HG03460 (cell line): Measurements from ENCODE around the gene CD22.

Experiments used
- ATAC-seq: cut with Tn5 transposase; IDR thresholded peaks from one replicate; pipeline ENCODE4 v1.9.1; 2021; ENCODE audit not compliant: unreplicated experiment

Gene CD22

DNA sequence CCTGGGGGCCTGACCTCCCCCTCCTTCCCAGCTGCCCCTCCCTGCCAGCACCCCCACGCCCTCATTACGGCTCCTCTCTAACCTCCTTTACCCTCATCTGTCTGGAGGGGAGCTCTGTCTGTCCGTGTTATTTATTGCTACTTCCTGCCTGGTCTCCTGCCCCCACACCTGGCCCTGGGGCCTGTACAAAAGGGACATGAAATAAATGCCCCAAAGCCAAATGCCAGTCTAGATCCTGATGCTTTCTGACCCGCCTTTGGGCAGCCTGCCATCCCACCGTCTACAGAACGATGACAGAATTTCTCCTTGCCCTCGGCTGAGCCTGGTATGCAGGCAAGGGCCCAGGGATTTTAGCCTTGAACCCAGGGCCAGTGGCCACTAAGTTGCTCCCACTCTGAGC is 15.4 kb upstream of the CD22 start:
- ATAC-seq = no peak

- ATAC-seq = no peak
Measured at GRCh38 chr19:35314031-35314430, 15.0 kb upstream of the CD22 start.

DNA sequence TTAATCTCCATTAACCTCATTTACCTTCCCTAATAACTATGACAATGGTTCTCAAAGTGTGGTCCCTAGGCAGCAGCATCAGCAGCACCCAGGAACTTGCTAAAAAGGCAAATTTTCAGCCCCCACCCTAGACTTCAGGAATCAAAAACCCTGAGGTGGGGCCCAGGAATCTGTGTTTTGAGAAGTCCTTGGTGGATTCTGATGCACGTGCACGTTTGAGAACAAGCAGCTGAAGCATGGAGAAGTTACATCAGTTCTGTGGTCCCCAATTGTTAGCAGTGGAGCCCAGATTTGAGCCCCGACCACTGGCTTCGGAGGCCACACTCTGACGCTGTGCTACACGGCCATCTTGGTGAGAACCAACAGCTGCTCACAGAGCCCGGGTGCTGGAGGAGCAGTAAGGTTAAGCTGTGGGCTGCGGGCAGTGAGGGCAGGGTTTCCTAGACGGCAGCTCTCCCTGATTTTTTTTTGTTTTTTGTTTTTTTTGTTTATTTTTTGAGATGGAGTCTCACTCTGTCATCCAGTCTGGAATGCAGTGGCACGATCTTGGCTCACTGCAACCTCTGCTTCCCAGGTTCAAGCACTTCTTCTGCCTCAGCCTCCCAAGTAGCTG is 14.0 kb upstream of the CD22 start:
- ATAC-seq = no peak

- ATAC-seq = no peak
Measured at GRCh38 chr19:35315883-35316282, 13.1 kb upstream of the CD22 start.

DNA sequence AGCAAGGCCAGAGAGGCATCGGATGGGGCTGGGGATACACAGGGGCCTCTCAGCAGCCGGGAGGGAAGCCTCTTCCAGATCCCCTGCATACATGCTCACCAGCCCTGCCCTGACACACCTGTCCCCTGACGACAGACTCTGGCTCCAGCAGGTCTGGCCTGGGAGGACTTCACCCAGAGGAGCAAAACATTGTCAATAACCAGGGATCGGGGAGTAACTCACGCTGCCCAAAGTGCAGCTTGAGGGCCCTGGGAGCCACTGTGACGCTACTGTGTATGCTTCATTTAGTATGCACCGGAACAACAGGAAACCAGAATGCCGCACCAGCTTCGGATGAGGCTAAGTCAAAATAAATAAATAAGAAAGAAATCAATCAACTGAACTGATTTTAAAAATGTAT is 12.4 kb upstream of the CD22 start:
- no peak for ATAC-seq

GRCh38 chr19:35317464-35318043 is 11.4 kb upstream of the CD22 start:
- ATAC-seq = no peak

GRCh38 chr19:35318679-35319448 is 10.1 kb upstream of the CD22 start:
- no peak for ATAC-seq

- ATAC-seq = no peak
Measured at GRCh38 chr19:35320065-35320713, 8.8 kb upstream of the CD22 start.

DNA sequence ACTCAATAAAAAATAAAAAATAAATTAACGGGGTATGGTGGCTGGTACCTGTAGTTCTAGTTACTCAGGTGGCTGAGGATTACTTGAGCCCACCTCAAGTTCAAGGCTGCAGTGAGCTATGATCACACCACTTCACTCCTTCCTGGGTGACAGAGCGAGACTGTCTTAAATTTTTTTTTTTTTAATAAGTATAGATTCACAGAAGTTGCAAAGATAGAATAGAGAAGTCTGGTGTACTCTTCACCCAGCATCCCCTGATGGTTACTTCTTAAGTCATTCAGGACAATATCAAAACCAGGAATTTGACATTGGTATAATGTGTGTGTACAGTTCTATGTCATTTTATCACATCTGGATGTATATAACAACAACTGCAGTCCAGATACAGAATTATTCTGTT is 7.7 kb upstream of the CD22 start:
- no peak for ATAC-seq

DNA sequence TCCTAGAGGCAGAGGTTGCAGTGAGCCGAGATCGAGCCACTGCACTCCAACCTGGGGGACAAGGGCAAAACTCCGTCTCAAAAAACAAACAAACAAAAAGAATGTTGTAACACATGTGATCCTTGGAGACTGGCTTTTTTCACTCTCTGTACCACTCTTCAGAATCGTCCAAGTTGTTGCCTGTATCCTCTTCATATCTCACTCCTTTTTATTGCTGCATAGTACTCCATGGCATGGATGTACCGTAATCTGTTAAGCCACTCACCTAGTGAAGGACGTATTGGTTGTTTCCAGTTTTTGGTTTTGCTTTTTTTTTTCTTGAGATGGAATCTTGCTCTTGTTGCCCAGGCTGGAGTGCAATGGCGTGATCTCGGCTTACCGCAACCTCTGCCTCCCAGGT is 7.0 kb upstream of the CD22 start:
- ATAC-seq = no peak

GRCh38 chr19:35327642-35328041 is 1.3 kb upstream of the CD22 start:
- ATAC-seq = no peak

- ATAC-seq = no peak
Measured at GRCh38 chr19:35329323-35329722, 336 bp downstream of the CD22 start.

GRCh38 chr19:35330475-35330874 is 1.5 kb downstream of the CD22 start:
- ATAC-seq = peak; percentile 55

DNA sequence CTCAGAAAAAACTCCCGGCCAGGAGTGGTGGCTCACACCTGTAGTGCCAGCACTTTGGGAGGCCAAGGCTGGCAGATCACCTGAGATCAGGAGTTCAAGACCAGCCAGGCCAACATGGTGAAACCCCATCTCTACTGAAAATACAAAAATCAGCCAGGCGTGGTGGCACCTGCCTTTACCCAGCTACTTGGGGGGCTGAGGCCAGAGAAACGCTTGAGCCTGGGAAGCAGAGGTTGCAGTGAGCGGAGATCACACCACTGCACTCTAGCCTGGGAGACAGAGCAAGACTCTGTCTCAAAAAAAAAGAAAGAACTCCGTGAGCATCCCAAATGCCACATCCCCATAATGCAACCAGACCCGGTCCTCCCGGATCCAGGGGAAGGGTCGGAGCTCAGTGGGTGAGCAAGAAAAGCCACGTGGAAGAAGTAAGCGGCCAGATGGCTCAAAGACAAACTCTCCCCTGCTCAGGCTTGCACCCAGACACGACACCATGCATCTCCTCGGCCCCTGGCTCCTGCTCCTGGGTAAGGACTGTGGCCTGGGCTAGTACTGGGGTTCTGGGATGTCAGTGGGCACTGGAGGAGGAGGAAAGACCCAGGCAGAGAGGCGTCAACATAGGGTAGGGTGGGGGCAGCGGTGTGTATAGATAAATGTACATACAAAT is 2.7 kb downstream of the CD22 start:
- no peak for ATAC-seq

- ATAC-seq = no peak
Measured at GRCh38 chr19:35332817-35333216, 3.8 kb downstream of the CD22 start.

- ATAC-seq = no peak
Measured at GRCh38 chr19:35334144-35334753, 5.3 kb downstream of the CD22 start.

DNA sequence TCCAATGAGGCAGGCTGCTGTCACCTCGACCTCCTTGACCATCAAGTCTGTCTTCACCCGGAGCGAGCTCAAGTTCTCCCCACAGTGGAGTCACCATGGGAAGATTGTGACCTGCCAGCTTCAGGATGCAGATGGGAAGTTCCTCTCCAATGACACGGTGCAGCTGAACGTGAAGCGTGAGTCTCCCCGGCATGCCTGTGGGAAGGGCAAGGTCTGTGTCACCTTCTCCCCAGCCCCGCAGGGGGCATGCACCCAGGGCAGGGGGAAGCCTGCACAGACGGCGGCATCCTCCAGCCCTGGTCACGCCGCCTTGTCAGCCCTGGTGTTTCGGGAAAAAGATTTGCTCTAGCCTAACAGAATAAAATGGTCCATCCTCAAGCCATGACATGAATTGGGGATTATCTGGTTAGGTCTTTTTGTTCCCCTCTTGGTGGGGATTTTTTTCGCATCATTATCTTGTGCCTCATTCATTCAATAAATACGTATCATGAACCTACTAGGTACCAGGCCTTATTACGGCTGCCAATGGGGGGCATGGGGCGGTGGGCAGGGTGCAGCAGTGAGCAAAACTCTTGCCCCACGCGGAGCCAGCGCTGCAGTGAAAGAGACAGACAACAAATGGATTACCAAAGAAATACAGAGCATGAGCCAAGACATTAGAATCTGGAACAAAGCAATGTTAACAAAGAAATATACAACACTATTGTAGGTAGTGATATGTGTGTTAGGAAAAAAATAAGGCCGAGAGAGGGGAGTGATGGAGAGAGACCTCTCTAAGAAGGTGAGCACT is 7.4 kb downstream of the CD22 start:
- no peak for ATAC-seq

DNA sequence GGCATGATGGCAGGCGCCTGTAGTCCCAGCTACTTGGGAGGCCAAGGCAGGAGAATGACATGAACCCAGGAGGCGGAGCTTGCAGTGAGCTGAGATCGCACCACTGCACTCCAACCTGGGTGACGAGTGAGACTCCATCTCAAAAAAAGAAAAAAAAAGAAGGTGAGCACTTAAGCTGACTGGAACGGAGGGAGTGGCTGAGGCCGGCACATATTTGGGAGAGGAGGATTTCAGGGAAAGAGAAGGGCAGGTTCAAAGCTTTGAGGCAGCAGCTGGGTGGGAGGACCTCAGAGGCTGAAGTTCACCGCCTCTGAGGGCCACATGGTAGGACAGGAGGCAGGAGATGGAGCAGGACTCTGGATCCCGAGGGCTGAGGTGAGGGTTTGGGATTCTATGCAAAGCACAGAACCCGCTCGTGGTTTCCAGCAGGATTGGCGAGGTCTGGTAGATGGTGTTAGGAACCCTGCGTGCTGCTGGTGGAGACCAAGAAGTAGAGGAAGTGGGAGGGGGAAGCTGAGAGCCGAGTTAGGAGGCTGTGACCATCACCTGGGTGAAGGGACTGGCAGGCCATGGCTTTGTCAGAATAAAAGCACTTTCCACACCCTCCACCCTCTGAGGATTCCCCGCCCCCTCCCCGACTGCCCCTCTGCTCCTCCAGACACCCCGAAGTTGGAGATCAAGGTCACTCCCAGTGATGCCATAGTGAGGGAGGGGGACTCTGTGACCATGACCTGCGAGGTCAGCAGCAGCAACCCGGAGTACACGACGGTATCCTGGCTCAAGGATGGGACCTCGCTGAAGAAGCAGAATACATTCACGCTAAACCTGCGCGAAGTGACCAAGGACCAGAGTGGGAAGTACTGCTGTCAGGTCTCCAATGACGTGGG is 8.4 kb downstream of the CD22 start:
- ATAC-seq = no peak

- no peak for ATAC-seq
Measured at GRCh38 chr19:35337984-35338296, 9.0 kb downstream of the CD22 start.
